ENCODE measurements around the gene NPL.

Gene NPL

GRCh38 chr1:182778862-182779261 is 10.7 kb upstream of the NPL start:
- no peak for DNase-seq (ENCODE audit: low spot score)

GRCh38 chr1:182779530-182779929 is 10.0 kb upstream of the NPL start:
- DNase-seq (ENCODE audit: low spot score) = no peak

GRCh38 chr1:182781841-182782586 is 7.6 kb upstream of the NPL start:
- peak; percentile 70 for DNase-seq (ENCODE audit: low spot score)

GRCh38 chr1:182782587-182782913 is 7.0 kb upstream of the NPL start:
- DNase-seq (ENCODE audit: low spot score) = no peak

- DNase-seq (ENCODE audit: low spot score) = no peak
Measured at GRCh38 chr1:182783068-182783467, 6.5 kb upstream of the NPL start.

GRCh38 chr1:182784556-182785171 is 4.9 kb upstream of the NPL start:
- DNase-seq (ENCODE audit: low spot score) = peak; percentile 57

- DNase-seq (ENCODE audit: low spot score) = no peak
Measured at GRCh38 chr1:182785181-182785580, 4.4 kb upstream of the NPL start.

- peak; percentile 40 for DNase-seq (ENCODE audit: low spot score)
Measured at GRCh38 chr1:182786223-182786994, 3.2 kb upstream of the NPL start.

- DNase-seq (ENCODE audit: low spot score) = no peak
Measured at GRCh38 chr1:182786995-182787324, 2.6 kb upstream of the NPL start.

GRCh38 chr1:182791281-182792179 is 2.0 kb downstream of the NPL start:
- no peak for DNase-seq (ENCODE audit: low spot score)

- no peak for DNase-seq (ENCODE audit: low spot score)
Measured at GRCh38 chr1:182794091-182794490, 4.5 kb downstream of the NPL start.

- no peak for DNase-seq (ENCODE audit: low spot score)
Measured at GRCh38 chr1:182794676-182795201, 5.2 kb downstream of the NPL start.

GRCh38 chr1:182795563-182796228 is 6.1 kb downstream of the NPL start:
- DNase-seq (ENCODE audit: low spot score) = peak; percentile 7

- DNase-seq (ENCODE audit: low spot score) = no peak
Measured at GRCh38 chr1:182802006-182802803, 12.6 kb downstream of the NPL start.

- DNase-seq (ENCODE audit: low spot score) = no peak
Measured at GRCh38 chr1:182803846-182804245, 14.3 kb downstream of the NPL start.

- no peak for DNase-seq (ENCODE audit: low spot score)
Measured at GRCh38 chr1:182806015-182806678, 16.6 kb downstream of the NPL start.

GRCh38 chr1:182807907-182808306 is 18.3 kb downstream of the NPL start:
- no peak for DNase-seq (ENCODE audit: low spot score)

GRCh38 chr1:182809414-182809957 is 19.9 kb downstream of the NPL start:
- no peak for DNase-seq (ENCODE audit: low spot score)

- DNase-seq (ENCODE audit: low spot score) = no peak
Measured at GRCh38 chr1:182811975-182812722, 22.6 kb downstream of the NPL start.

All from CD4-positive, alpha-beta T cell treated with Interleukin-15 for 4 hours (primary cell).